PFSK-1 (cell line): Measurements from ENCODE around the gene DOCK4.

Source experiments
- POLR2AphosphoS5 ChIP-seq: IDR thresholded peaks from 2 replicates; pipeline ENCODE4 v1.6.1; 2012; ENCODE audit warnings: low read depth, mild to moderate bottlenecking, control low read depth, low read length, moderate library complexity
- SIN3A ChIP-seq: IDR thresholded peaks from 2 replicates; pipeline ENCODE4 v1.6.1; 2012; ENCODE audit warnings: mild to moderate bottlenecking, low read length, moderate library complexity, borderline replicate concordance; ENCODE audit not compliant: insufficient read depth

DNA sequence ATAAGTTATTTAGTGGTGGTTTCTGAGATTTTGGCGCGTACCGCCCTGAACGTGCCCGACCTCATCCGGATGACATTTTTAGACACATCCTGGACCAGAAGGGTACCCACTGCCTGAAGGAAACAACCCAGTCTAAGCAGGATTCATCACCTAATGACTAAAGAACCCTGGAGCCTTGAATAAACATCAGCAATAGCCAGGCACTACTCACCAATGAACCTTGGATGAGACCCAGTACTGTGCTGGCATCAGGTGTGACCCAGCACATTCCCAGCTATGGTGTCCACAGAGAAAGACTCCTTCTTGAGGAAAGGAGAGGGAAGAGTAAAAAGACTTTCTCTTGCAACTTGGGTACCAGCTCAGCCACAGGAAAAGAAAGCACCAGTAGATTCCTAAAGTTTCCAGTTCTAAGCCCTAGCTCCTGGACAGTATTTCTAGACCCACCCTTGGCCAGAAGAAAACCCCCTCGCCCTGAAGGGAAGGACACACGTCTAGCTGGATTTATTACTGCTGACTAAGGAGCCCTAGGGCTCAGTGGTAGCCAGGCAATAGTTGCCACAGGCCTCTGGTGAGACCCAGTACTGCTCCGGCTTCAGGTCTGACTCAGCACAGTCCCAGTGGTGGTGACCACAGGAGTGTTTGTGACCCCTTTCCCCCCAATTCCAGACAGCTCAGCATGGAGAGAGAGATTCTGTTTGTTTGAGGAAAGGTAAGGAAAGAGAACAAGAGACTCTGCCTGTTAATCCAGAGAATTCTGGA is 32.8 kb upstream of the DOCK4 start:
- TF ChIP-seq SIN3A = no peak
- TF ChIP-seq POLR2AphosphoS5 = no peak
